DND-41 (cell line): Measurements from ENCODE around the gene MDH2.

ENCODE experiments used
- ATAC-seq: fragments of 200-7000 bp; cut with Tn5 transposase; 3 replicates; pipeline ENCODE4 v1.9.1; 2021; ENCODE audit warnings: low read depth; ENCODE audit not compliant: insufficient read depth
- DNase-seq: peaks from one replicate; pipeline ENCODE4 v3.0.0-alpha.2; 2020
- H2AFZ ChIP-seq: 2 replicates; pipeline ENCODE4 v1.6.0; 2012; ENCODE audit warnings: low read depth, low read length
- H3K27ac ChIP-seq: 2 replicates; pipeline ENCODE4 v1.5.1; 2012; ENCODE audit warnings: low read length, inconsistent platforms
- H3K27me3 ChIP-seq: fragments of 200-600 bp; sonication (generic); 2 replicates; pipeline ENCODE4 v1.6.0; 2012; ENCODE audit warnings: low read length, mild to moderate bottlenecking, inconsistent platforms; ENCODE audit not compliant: insufficient read depth, poor library complexity
- H3K36me3 ChIP-seq: 2 replicates; pipeline ENCODE4 v1.5.1; 2012; ENCODE audit warnings: low read length, inconsistent platforms; ENCODE audit not compliant: insufficient read depth
- H3K4me1 ChIP-seq: 2 replicates; pipeline ENCODE4 v1.5.1; 2012; ENCODE audit warnings: mild to moderate bottlenecking, low read length; ENCODE audit not compliant: insufficient read depth
- H3K4me2 ChIP-seq: 2 replicates; pipeline ENCODE4 v1.6.0; 2012; ENCODE audit warnings: mild to moderate bottlenecking, moderate library complexity, low read length, inconsistent platforms; ENCODE audit not compliant: insufficient read depth
- H3K4me3 ChIP-seq, 2 experiments: fragments of 200-600 bp in 1 of 2; shearing (Covaris generic) in 1 of 2; 2 replicates each; pipeline ENCODE4 v1.5.1; 2012 to 2016; ENCODE audit warnings: inconsistent platforms in 2 of 2, low read length in 2 of 2, mild to moderate bottlenecking in 2 of 2, low read depth in 1 of 2, moderate library complexity in 1 of 2
- H3K79me2 ChIP-seq: 2 replicates; pipeline ENCODE4 v1.6.0; 2012; ENCODE audit warnings: low read length, inconsistent platforms; ENCODE audit not compliant: insufficient read depth
- H3K9ac ChIP-seq: 2 replicates; pipeline ENCODE4 v1.6.0; 2012; ENCODE audit warnings: low read depth, mild to moderate bottlenecking, inconsistent platforms, low read length, moderate library complexity
- H3K9me3 ChIP-seq: 2 replicates; pipeline ENCODE4 v1.5.1; 2012; ENCODE audit warnings: low read length, moderate library complexity, mild to moderate bottlenecking, inconsistent platforms; ENCODE audit not compliant: insufficient read depth, severe bottlenecking
- H4K20me1 ChIP-seq: 2 replicates; pipeline ENCODE4 v1.6.0; 2012; ENCODE audit warnings: low read length; ENCODE audit not compliant: insufficient read depth
- EZH2 ChIP-seq: IDR thresholded peaks from 3 replicates; pipeline ENCODE4 v1.6.1; 2012; ENCODE audit warnings: borderline replicate concordance, low read depth, mild to moderate bottlenecking, moderate library complexity, low read length, inconsistent platforms; ENCODE audit not compliant: severe bottlenecking
- TF ChIP-seq, protein P1 (sequence below): IDR thresholded peaks from 2 replicates; pipeline ENCODE4 v1.5.1; 2012; ENCODE audit warnings: borderline replicate concordance, low read length, moderate library complexity, mild to moderate bottlenecking; ENCODE audit not compliant: poor library complexity, severe bottlenecking; ENCODE audit errors: extremely low read depth

MDH2 gene

DNA sequence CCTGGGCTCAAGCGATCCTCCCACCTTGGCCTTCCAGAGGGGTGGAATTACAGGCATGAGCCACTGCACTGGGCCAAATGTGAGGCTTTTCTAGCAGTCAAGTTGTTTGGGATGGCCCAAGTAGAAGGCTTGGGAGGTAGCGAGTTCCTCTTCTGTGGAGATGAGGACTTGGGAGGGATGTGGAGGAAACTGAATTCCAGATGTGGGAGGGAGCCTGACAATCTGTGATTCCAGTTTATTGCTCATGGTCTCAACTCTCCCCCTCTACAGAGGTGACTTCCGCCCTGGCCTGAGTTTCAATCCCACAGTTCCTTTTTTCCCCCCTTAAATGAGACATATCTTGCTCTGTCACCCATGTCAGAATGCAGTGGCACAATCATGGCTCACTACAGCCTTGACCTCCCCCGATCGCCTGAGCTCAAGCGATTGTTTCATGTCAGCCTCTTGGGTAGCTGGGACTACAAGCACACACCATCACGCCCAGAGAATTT is 3.5 kb upstream of the MDH2 start:
- peaks cover 10% of the 10 kb centered on the region; the same call in 1 of the 2 replicates for H4K20me1 ChIP-seq
- H2AFZ ChIP-seq: no peak overlapping the region
- no peak overlapping the region; the same call in 1 of the 2 replicates for H3K4me2 ChIP-seq
- H3K27ac ChIP-seq: no peak overlapping the region
- H3K4me3 ChIP-seq: no peak overlapping the region
- H3K36me3 ChIP-seq: peaks cover 18% of the 10 kb centered on the region
- peaks cover 31% of the 10 kb centered on the region for H3K4me1 ChIP-seq
- TF ChIP-seq, protein P1, sequence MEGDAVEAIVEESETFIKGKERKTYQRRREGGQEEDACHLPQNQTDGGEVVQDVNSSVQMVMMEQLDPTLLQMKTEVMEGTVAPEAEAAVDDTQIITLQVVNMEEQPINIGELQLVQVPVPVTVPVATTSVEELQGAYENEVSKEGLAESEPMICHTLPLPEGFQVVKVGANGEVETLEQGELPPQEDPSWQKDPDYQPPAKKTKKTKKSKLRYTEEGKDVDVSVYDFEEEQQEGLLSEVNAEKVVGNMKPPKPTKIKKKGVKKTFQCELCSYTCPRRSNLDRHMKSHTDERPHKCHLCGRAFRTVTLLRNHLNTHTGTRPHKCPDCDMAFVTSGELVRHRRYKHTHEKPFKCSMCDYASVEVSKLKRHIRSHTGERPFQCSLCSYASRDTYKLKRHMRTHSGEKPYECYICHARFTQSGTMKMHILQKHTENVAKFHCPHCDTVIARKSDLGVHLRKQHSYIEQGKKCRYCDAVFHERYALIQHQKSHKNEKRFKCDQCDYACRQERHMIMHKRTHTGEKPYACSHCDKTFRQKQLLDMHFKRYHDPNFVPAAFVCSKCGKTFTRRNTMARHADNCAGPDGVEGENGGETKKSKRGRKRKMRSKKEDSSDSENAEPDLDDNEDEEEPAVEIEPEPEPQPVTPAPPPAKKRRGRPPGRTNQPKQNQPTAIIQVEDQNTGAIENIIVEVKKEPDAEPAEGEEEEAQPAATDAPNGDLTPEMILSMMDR: no peak
- TF ChIP-seq EZH2: no peak
- H3K9me3 ChIP-seq: no peaks in the 10 kb centered on the region
- H3K9ac ChIP-seq: no peak overlapping the region
- DNase-seq (no peak), ATAC-seq (no peak)
- H3K27me3 ChIP-seq: no peaks in the 10 kb centered on the region
- H3K79me2 ChIP-seq: peaks cover 53% of the 10 kb centered on the region

DNA sequence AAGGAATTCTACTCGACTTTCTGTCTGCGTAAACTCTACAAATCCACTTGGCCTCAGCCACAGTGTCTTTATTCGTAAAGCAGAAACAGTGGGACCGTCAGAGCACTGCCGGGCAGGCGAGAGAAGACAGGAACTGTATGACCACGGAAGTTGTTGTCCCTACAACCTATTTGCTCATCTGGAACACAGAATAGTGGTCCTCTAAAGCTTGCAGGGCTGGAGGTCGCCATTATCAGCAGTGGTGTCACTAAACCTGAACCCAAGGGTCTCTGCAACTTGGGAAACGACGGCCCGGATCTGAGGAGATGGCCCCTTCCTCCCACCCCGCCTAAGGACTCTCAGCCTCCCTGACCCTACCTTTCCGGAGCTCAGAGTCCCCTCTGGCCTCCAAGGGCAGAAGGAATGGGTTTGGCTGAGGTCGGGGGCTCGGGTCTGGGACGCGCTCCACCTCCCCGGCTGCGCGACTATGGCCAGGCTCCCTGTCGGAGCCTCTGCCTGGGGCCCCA is 548 bp upstream of the MDH2 start:
- TF ChIP-seq, protein P1: no peak
- TF ChIP-seq EZH2: no peak
- ATAC-seq (peak; percentile 60), DNase-seq (peak; percentile 15)
- peaks cover 81% of the 10 kb centered on the region for H3K79me2 ChIP-seq
- peak overlapping the region; percentile 76 for H3K4me2 ChIP-seq
- peaks cover 31% of the 10 kb centered on the region; the same call in 1 of the 2 replicates for H4K20me1 ChIP-seq
- H3K4me3 ChIP-seq: peak overlapping the region; percentile 77 to 86
- H3K4me1 ChIP-seq: peaks cover 44% of the 10 kb centered on the region
- H3K9ac ChIP-seq: peak overlapping the region; percentile 95
- peaks cover 27% of the 10 kb centered on the region for H3K36me3 ChIP-seq
- no peaks in the 10 kb centered on the region for H3K9me3 ChIP-seq
- no peaks in the 10 kb centered on the region for H3K27me3 ChIP-seq
- H3K27ac ChIP-seq: peak overlapping the region; percentile 72
- H2AFZ ChIP-seq: peak overlapping the region; percentile 78

DNA sequence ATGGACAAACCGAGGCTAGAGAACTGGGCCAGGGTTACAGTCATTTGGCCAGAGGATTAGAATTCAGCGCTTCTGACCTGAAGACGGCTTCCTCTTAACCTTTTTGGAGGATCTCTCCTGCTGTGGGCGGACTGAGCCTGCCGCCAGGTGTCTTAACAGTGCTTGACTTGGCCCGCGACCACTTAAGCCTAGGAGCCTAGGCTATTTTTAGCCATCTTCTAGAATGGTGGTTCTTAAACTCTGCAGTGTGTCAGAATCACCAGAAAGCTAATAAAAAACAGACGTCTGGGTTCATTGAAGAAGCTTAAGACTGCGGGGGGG is 722 bp downstream of the MDH2 start:
- TF ChIP-seq, protein P1: peak; percentile 33
- TF ChIP-seq EZH2: no peak
- Histone ChIP-seq H3K4me2 (peak overlapping the region; percentile 76), H3K79me2 (peaks cover 92% of the 10 kb centered on the region), H3K36me3 (peaks cover 37% of the 10 kb centered on the region), H3K4me1 (peaks cover 44% of the 10 kb centered on the region), H3K27ac (peak overlapping the region; percentile 72), H4K20me1 (peaks cover 41% of the 10 kb centered on the region), H3K9ac (peak overlapping the region; percentile 95), H3K9me3 (no peaks in the 10 kb centered on the region), H3K27me3 (no peaks in the 10 kb centered on the region), H2AFZ (peak overlapping the region; percentile 78), H3K4me3 (peak overlapping the region; percentile 77 to 86)
- ATAC-seq (peak; percentile 15; the same call in 1 of the 3 replicates), DNase-seq (peak; percentile 32)

DNA sequence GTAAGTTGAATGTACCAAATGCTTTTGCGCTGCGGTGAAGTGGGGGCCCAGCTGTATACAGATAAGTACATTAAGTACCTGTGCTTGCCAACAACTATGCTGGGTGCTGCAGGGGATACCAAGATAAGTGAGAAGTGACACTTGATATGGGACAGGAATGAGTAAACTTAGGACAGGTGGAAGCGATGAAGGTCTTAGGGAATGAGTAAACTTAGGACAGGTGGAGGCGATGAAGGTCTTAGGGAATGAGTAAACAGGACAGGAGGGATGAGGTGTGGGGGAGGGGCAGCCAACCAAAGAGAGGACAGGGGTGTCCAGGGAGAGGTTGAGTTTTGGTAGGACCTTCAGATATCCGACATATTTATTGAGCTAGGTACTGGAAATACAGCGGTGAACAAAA is 1.4 kb downstream of the MDH2 start:
- TF ChIP-seq, protein P1: no peak
- no peak for TF ChIP-seq EZH2
- peaks cover 97% of the 10 kb centered on the region for H3K79me2 ChIP-seq
- H3K4me1 ChIP-seq: peaks cover 44% of the 10 kb centered on the region
- no peaks in the 10 kb centered on the region for H3K9me3 ChIP-seq
- no peaks in the 10 kb centered on the region for H3K27me3 ChIP-seq
- DNase-seq: no peak
- H3K36me3 ChIP-seq: peaks cover 43% of the 10 kb centered on the region
- H3K4me2 ChIP-seq: peak overlapping the region; percentile 76
- no peak overlapping the region for H2AFZ ChIP-seq
- ATAC-seq: no peak
- H3K27ac ChIP-seq: peak overlapping the region; percentile 24
- H4K20me1 ChIP-seq: peaks cover 48% of the 10 kb centered on the region
- peak overlapping the region; percentile 77 to 86; a peak in 3 of 4 replicates for H3K4me3 ChIP-seq
- H3K9ac ChIP-seq: peak overlapping the region; percentile 95; the same call in 1 of the 2 replicates
